HG03045 (cell line): ENCODE measurements around the gene PTGER3.
"Not testable (repeated sequence)": the region's sequence is repeated elsewhere in the genome, so short reads cannot be mapped to it uniquely, and the experiment has no call there.

ENCODE experiments used
- ATAC-seq: cut with Tn5 transposase; IDR thresholded peaks from one replicate; pipeline ENCODE4 v1.9.1; 2021; ENCODE audit warnings: mild to moderate bottlenecking, moderate library complexity; ENCODE audit not compliant: unreplicated experiment

The PTGER3 gene

GRCh38 chr1:70961374-70961975 is 86.1 kb downstream of the PTGER3 start:
- no peak for ATAC-seq

- ATAC-seq: no peak
Observed at GRCh38 chr1:70948396-70949017, 99.1 kb downstream of the PTGER3 start.

- ATAC-seq: no peak
Observed at GRCh38 chr1:70947835-70948234, 99.8 kb downstream of the PTGER3 start.

- ATAC-seq: no peak
Observed at GRCh38 chr1:70945676-70946075, 101.9 kb downstream of the PTGER3 start.

GRCh38 chr1:70945251-70945650 is 102.4 kb downstream of the PTGER3 start:
- ATAC-seq: no peak

GRCh38 chr1:70941563-70941962 is 106.1 kb downstream of the PTGER3 start:
- ATAC-seq: no peak

GRCh38 chr1:70940398-70940797 is 107.2 kb downstream of the PTGER3 start:
- not testable (repeated sequence) for ATAC-seq

- no peak for ATAC-seq
Observed at GRCh38 chr1:70934194-70934961, 113.2 kb downstream of the PTGER3 start.

- no peak for ATAC-seq
Observed at GRCh38 chr1:70930062-70930461, 117.6 kb downstream of the PTGER3 start.

GRCh38 chr1:70922196-70922595 is 125.4 kb downstream of the PTGER3 start:
- ATAC-seq: no peak
